H1 (cell line): ENCODE measurements around the gene SPTB. TPM values are rescaled to one million over a fixed set of nuclear protein-coding genes. Genes with fewer than 3 reads are reported as not detected.

Source experiments
- CTCF ChIA-PET: fragments of 300-600 bp; sonication (Branson Sonifier 250); formaldehyde crosslinking; loops from one replicate; lab custom pipeline; 2021; ENCODE audit not compliant: partially characterized antibody; lab: Charles Lee
- POLR2A ChIA-PET: fragments of 300-600 bp; sonication (Branson Sonifier 250); formaldehyde crosslinking; loops from one replicate; lab custom pipeline; 2021; ENCODE audit warnings: inconsistent platforms; ENCODE audit not compliant: partially characterized antibody; lab: Charles Lee
- DNase-seq, 2 experiments: peaks; one replicate each; pipeline versions ENCODE4 v3.0.0 to v3.0.0-alpha.2; 2010 to 2022; ENCODE audit warnings: low spot score in 2 of 2, low read depth in 1 of 2, mixed read lengths in 1 of 2
- FAIRE-seq: peaks from 2 replicates; lab custom pipeline; 2011; peaks lifted over from hg19 to GRCh38; lab: Jason Lieb, UNC
- H2AFZ ChIP-seq: 2 replicates; pipeline ENCODE4 v1.8.1; 2012; ENCODE audit warnings: low read length, inconsistent platforms
- H2AK5ac ChIP-seq: 2 replicates; pipeline ENCODE4 v1.6.1; 2013; ENCODE audit warnings: low read depth, low read length
- H2BK120ac ChIP-seq: replicated peaks from 2 replicates; pipeline ENCODE3; 2013; ENCODE audit warnings: low read depth, low read length, inconsistent platforms
- H2BK12ac ChIP-seq: 2 replicates; pipeline ENCODE4 v1.6.1; 2013; ENCODE audit warnings: low read depth, low read length
- H2BK15ac ChIP-seq: 2 replicates; pipeline ENCODE4 v1.6.1; 2013; ENCODE audit warnings: low read length
- H2BK20ac ChIP-seq: 2 replicates; pipeline ENCODE4 v1.6.1; 2013; ENCODE audit warnings: low read length
- H2BK5ac ChIP-seq: 2 replicates; pipeline ENCODE4 v1.6.1; 2013; ENCODE audit warnings: low read depth, low read length
- H3K14ac ChIP-seq: 2 replicates; pipeline ENCODE4 v1.6.1; 2013; ENCODE audit warnings: inconsistent platforms; ENCODE audit not compliant: insufficient read length
- H3K18ac ChIP-seq: 2 replicates; pipeline ENCODE4 v1.6.1; 2013; ENCODE audit warnings: low read length; ENCODE audit errors: extremely low read depth
- H3K23ac ChIP-seq: 2 replicates; pipeline ENCODE4 v1.6.1; 2013; ENCODE audit warnings: inconsistent platforms; ENCODE audit not compliant: insufficient read length
- H3K23me2 ChIP-seq: 2 replicates; pipeline ENCODE4 v1.6.1; 2013; ENCODE audit warnings: low read depth, low read length
- H3K27ac ChIP-seq: 2 replicates; pipeline ENCODE4 v1.6.1; 2011; ENCODE audit warnings: low read depth, low read length, inconsistent platforms
- H3K27me3 ChIP-seq, 4 experiments: replicated peaks in 1 of 4; 1 replicate in 1 of 4; 2 replicates in 3 of 4; pipeline versions ENCODE4 v1.6.1 to v1.8.1; 2011 to 2013; ENCODE audit warnings: low read length in 3 of 4, mild to moderate bottlenecking in 3 of 4, inconsistent platforms in 2 of 4, mixed read lengths in 2 of 4, moderate library complexity in 1 of 4; ENCODE audit not compliant: control insufficient read depth in 3 of 4, insufficient read depth in 3 of 4; ENCODE audit errors: extremely low read depth in 1 of 4
- H3K36me3 ChIP-seq, 4 experiments: 2 replicates each; pipeline versions ENCODE4 v1.6.1 to v1.8.1; 2011 to 2013; ENCODE audit warnings: mild to moderate bottlenecking in 4 of 4, low read length in 3 of 4, moderate library complexity in 2 of 4, control low read depth in 1 of 4, inconsistent platforms in 1 of 4; ENCODE audit not compliant: insufficient read depth in 4 of 4, control insufficient read depth in 2 of 4
- H3K4ac ChIP-seq: replicated peaks from 2 replicates; pipeline ENCODE3; 2013; ENCODE audit warnings: low read length, low read depth, mixed read lengths, inconsistent platforms; ENCODE audit not compliant: insufficient read length
- H3K4me1 ChIP-seq, 4 experiments: replicated peaks in 1 of 4; 1 replicate in 1 of 4; 2 replicates in 3 of 4; pipeline versions ENCODE4 v1.6.1 to v1.8.1; 2011 to 2013; ENCODE audit warnings: low read length in 3 of 4, inconsistent platforms in 2 of 4, mixed read lengths in 1 of 4; ENCODE audit not compliant: insufficient read depth in 4 of 4, control insufficient read depth in 3 of 4
- H3K4me2 ChIP-seq, 2 experiments: 2 replicates each; pipeline versions ENCODE4 v1.6.1 to v1.8.1; 2011 to 2013; ENCODE audit warnings: low read depth in 2 of 2, low read length in 2 of 2, control low read depth in 1 of 2, inconsistent platforms in 1 of 2, mild to moderate bottlenecking in 1 of 2; ENCODE audit not compliant: insufficient read depth in 1 of 2
- H3K4me3 ChIP-seq, 4 experiments: fragments of 200-600, 300-600 bp in 1 of 4; sonication (generic), shearing (Covaris generic), sonication (Bioruptor Twin) in 1 of 4; 2 replicates each; pipeline versions ENCODE4 v1.5.1 to v1.8.1; 2011 to 2016; ENCODE audit warnings: low read length in 4 of 4, low read depth in 3 of 4, control low read depth in 2 of 4, inconsistent platforms in 2 of 4, mild to moderate bottlenecking in 2 of 4, mixed read lengths in 1 of 4, moderate library complexity in 1 of 4; ENCODE audit not compliant: insufficient read depth in 2 of 4; ENCODE audit errors: extremely low read depth in 1 of 4
- H3K56ac ChIP-seq: replicated peaks from 2 replicates; pipeline ENCODE3; 2013; ENCODE audit warnings: low read depth, mild to moderate bottlenecking, mixed read lengths, low read length, inconsistent platforms; ENCODE audit not compliant: insufficient read length
- H3K79me1 ChIP-seq: 2 replicates; pipeline ENCODE4 v1.6.1; 2013; ENCODE audit warnings: low read depth, low read length, control low read depth
- H3K79me2 ChIP-seq, 2 experiments: 2 replicates each; pipeline versions ENCODE4 v1.6.1 to v1.8.1; 2012 to 2013; ENCODE audit warnings: low read length in 2 of 2, mild to moderate bottlenecking in 2 of 2, inconsistent platforms in 1 of 2; ENCODE audit not compliant: insufficient read depth in 2 of 2, control insufficient read depth in 1 of 2
- H3K9ac ChIP-seq, 4 experiments: replicated peaks in 1 of 4; 1 replicate in 1 of 4; 2 replicates in 3 of 4; pipeline versions ENCODE4 v1.6.1 to v1.8.1; 2011 to 2013; ENCODE audit warnings: low read depth in 3 of 4, low read length in 3 of 4, control low read depth in 2 of 4, mild to moderate bottlenecking in 2 of 4, moderate library complexity in 2 of 4, inconsistent platforms in 1 of 4; ENCODE audit errors: extremely low read depth in 1 of 4
- H3K9me3 ChIP-seq, 2 experiments: 2 replicates each; pipeline versions ENCODE4 v1.6.1 to v1.8.1; 2012 to 2013; ENCODE audit warnings: mild to moderate bottlenecking in 2 of 2, moderate library complexity in 2 of 2, control low read depth in 1 of 2, inconsistent platforms in 1 of 2, low read depth in 1 of 2, low read length in 1 of 2, mixed read lengths in 1 of 2; ENCODE audit not compliant: insufficient read depth in 2 of 2
- H4K20me1 ChIP-seq, 2 experiments: replicated peaks in 1 of 2; 2 replicates each; pipeline versions ENCODE3 to v1.8.1; 2011 to 2013; ENCODE audit warnings: inconsistent platforms in 2 of 2, low read length in 2 of 2, mild to moderate bottlenecking in 1 of 2; ENCODE audit not compliant: insufficient read depth in 2 of 2, control insufficient read depth in 1 of 2
- H4K5ac ChIP-seq: 2 replicates; pipeline ENCODE4 v1.6.1; 2013; ENCODE audit warnings: low read length, low read depth, mixed read lengths, inconsistent platforms; ENCODE audit not compliant: insufficient read length
- H4K8ac ChIP-seq: 2 replicates; pipeline ENCODE4 v1.8.0; 2013; ENCODE audit warnings: mild to moderate bottlenecking, moderate library complexity, low read length, inconsistent platforms; ENCODE audit not compliant: insufficient read depth; ENCODE audit errors: extremely low read depth
- H4K91ac ChIP-seq: replicated peaks from 2 replicates; pipeline ENCODE3; 2013; ENCODE audit warnings: low read length, mixed read lengths, inconsistent platforms; ENCODE audit not compliant: insufficient read length
- ASH2L ChIP-seq: fragments of 200-600, 300-600 bp; sonication (generic); IDR thresholded peaks from one replicate; pipeline ENCODE4 v1.7.1; 2017; ENCODE audit warnings: low read length
- CBX5 ChIP-seq: fragments of 300-800, 300-1000 bp; sonication (generic); IDR thresholded peaks from 2 replicates; pipeline ENCODE4 v1.7.1; 2016; ENCODE audit warnings: antibody characterized with exemption, low read length, low read depth
- CEBPB ChIP-seq: IDR thresholded peaks from 2 replicates; pipeline ENCODE4 v1.6.1; 2012; ENCODE audit warnings: low read depth, low read length
- EGR1 ChIP-seq: IDR thresholded peaks from 2 replicates; pipeline ENCODE4 v1.6.1; 2011; ENCODE audit warnings: low read depth, low read length, borderline replicate concordance
- EP300 ChIP-seq, 2 experiments: IDR thresholded peaks; 1 replicate in 1 of 2; 2 replicates in 1 of 2; pipeline ENCODE4 v1.6.1; 2011 to 2012; ENCODE audit warnings: low read depth in 2 of 2, low read length in 2 of 2, mild to moderate bottlenecking in 2 of 2, borderline replicate concordance in 1 of 2, inconsistent platforms in 1 of 2, moderate library complexity in 1 of 2
- EZH2 ChIP-seq: fragments of 200-600 bp; sonication (generic); IDR thresholded peaks from 2 replicates; pipeline ENCODE4 v1.7.1; 2012; ENCODE audit warnings: low read depth, mild to moderate bottlenecking, moderate library complexity, low read length, inconsistent platforms; ENCODE audit not compliant: severe bottlenecking
- JUN ChIP-seq: IDR thresholded peaks from 2 replicates; pipeline ENCODE4 v1.6.1; 2011; ENCODE audit warnings: low read depth, mild to moderate bottlenecking, improper control_type of control experiment, low read length
- JUND ChIP-seq: IDR thresholded peaks from 2 replicates; pipeline ENCODE4 v1.6.1; 2011; ENCODE audit warnings: mild to moderate bottlenecking, improper control_type of control experiment, low read length
- NRF1 ChIP-seq: IDR thresholded peaks from 2 replicates; pipeline ENCODE4 v1.6.1; 2011; ENCODE audit warnings: mild to moderate bottlenecking, low read depth, low read length, improper control_type of control experiment
- RBBP5 ChIP-seq: IDR thresholded peaks from 2 replicates; pipeline ENCODE4 v1.7.1; 2012; ENCODE audit warnings: low read depth, mild to moderate bottlenecking, inconsistent platforms, low read length, moderate library complexity, borderline replicate concordance
- RNF2 ChIP-seq: fragments of 200-900, 300-1000 bp; sonication (generic); IDR thresholded peaks from 2 replicates; pipeline ENCODE4 v1.7.1; 2016; ENCODE audit warnings: borderline replicate concordance, low read depth, mild to moderate bottlenecking, antibody characterized with exemption, low read length; ENCODE audit not compliant: poor library complexity, severe bottlenecking; ENCODE audit errors: missing control alignments
- SIX5 ChIP-seq: IDR thresholded peaks from 2 replicates; pipeline ENCODE4 v1.6.1; 2011; ENCODE audit warnings: mild to moderate bottlenecking, low read depth, low read length
- SP1 ChIP-seq: IDR thresholded peaks from 2 replicates; pipeline ENCODE4 v1.6.1; 2011; ENCODE audit warnings: low read depth, low read length
- SRF ChIP-seq: IDR thresholded peaks from 2 replicates; pipeline ENCODE4 v1.6.1; 2011; ENCODE audit warnings: mild to moderate bottlenecking, low read depth, low read length, moderate library complexity
- ZNF274 ChIP-seq: IDR thresholded peaks from 2 replicates; pipeline ENCODE4 v1.7.0; 2012; ENCODE audit warnings: low read length, borderline replicate concordance; ENCODE audit errors: extremely low read depth
- WGBS, 2 experiments: shearing (Covaris generic) in 1 of 2; methylation state at CpG; one replicate each; pipeline versions ENCODE4 v1.1.6 to v1.1.7; 2013 to 2015; ENCODE audit warnings: low lambda C conversion rate in 2 of 2, mixed read lengths in 2 of 2, inconsistent platforms in 1 of 2, low coverage in 1 of 2, missing lambda C conversion rate in 1 of 2; ENCODE audit not compliant: insufficient replicate concordance in 2 of 2, insufficient coverage in 1 of 2, insufficient read length in 1 of 2; ENCODE audit errors: extremely low coverage in 1 of 2, missing lambda C conversion rate in 1 of 2; 5-methylcytosine and 5-hydroxymethylcytosine counted together
- polyA plus RNA-seq, 7 experiments: library from polyadenylated mRNA; depleted of rRNA in 3 of 7; stranded (reverse) in 5 of 7; unstranded in 2 of 7; fragments of >200 nt in 5 of 7; fragments of 200-250 nt in 2 of 7; gene quantifications; 1 replicate in 5 of 7; 2 replicates in 1 of 7; 4 replicates in 1 of 7; pipeline versions ENCODE4 v1.2.1 to v1.2.3, GENCODE V29; 2011 to 2013; ENCODE audit warnings: missing spikeins in 2 of 7, mixed read lengths in 2 of 7
- total RNA-seq: library from RNA; stranded (reverse); fragmentation: NEBNext Ultra II Directional; extraction: Animal tissue kit (Norgen Biotek cat#: 25700); gene quantifications from 2 replicates; pipeline ENCODE4 v1.2.1, GENCODE V29; 2021

Gene SPTB
- total and polyA plus RNA-seq, 2 of the 8 experiments (the other 6 are each of a cell fraction or from before 2014, with no cell fraction given): 0.30 to 2.4 TPM

DNA sequence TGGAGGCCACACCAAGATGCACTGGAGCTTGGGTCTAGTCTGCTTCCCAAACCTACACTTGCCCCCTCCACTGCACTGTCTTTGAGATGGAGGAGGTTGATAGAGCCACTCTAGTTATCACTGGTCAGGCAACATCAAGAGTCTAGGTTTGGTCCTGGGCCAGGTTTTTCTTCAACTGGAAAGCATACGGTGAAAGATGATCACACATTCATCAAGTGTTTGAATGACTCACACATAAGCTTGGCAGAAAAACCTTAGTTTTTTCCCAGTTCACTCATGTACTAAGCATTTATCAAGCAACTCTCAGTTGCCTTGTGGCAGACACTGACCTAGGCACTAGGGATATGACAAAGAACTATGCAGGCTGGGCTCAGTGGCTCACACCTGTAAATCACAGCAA is 91.0 kb downstream of the SPTB start:
- no peak overlapping the region for H3K18ac ChIP-seq
- H3K27ac ChIP-seq: no peak overlapping the region
- no peak for FAIRE-seq
- H2BK120ac ChIP-seq: no peak overlapping the region
- DNase-seq: no peak
- H3K14ac ChIP-seq: no peak overlapping the region
- no peaks in the 10 kb centered on the region for H3K23me2 ChIP-seq
- H3K79me2 ChIP-seq: no peaks in the 10 kb centered on the region
- H3K9ac ChIP-seq: no peak overlapping the region
- no peaks in the 10 kb centered on the region for H3K36me3 ChIP-seq
- CTCF ChIA-PET: interaction anchor here (0.7 to 7.2 kb wide), 8 partner anchors 12 to 129 kb away, joined by 3 to 49 read pairs (median 4); no protein-coding TSS in a partner anchor
- no peak overlapping the region for H2BK12ac ChIP-seq
- H4K8ac ChIP-seq: no peak overlapping the region
- H3K23ac ChIP-seq: no peak overlapping the region
- no peaks in the 10 kb centered on the region; a peak in 1 of 4 replicates for H3K9me3 ChIP-seq
- no peak overlapping the region for H3K4me3 ChIP-seq
- no peaks in the 10 kb centered on the region for H4K20me1 ChIP-seq
- no peak overlapping the region for H4K5ac ChIP-seq
- H2BK15ac ChIP-seq: no peak overlapping the region
- POLR2A ChIA-PET: no interaction called here
- H3K27me3 ChIP-seq: no peaks in the 10 kb centered on the region
- peaks cover 0 to 10% (median 1%) of the 10 kb centered on the region in 4 experiments; a peak in 1 of 7 replicates for H3K4me1 ChIP-seq
- no peak overlapping the region for H2AFZ ChIP-seq
- 95% methylated on average over 1 of the region's 1 CpG; no CpG with 5 or more reads in 1 of the 2 experiments for WGBS, 2 experiments
- no peaks in the 10 kb centered on the region for H3K79me1 ChIP-seq
- no peak overlapping the region for H2BK20ac ChIP-seq
- no peak overlapping the region for H3K4me2 ChIP-seq
- no peak overlapping the region for H3K56ac ChIP-seq
- H2BK5ac ChIP-seq: no peak overlapping the region
- H3K4ac ChIP-seq: no peak overlapping the region
- no peak overlapping the region for H2AK5ac ChIP-seq
- H4K91ac ChIP-seq: no peak overlapping the region
- no peak for TF ChIP-seq NRF1
- no peak for TF ChIP-seq CEBPB
- no peak for TF ChIP-seq JUN
- no peak for TF ChIP-seq JUND
- no peak for TF ChIP-seq ASH2L
- no peak for TF ChIP-seq SIX5
- no peak for TF ChIP-seq RBBP5
- TF ChIP-seq EP300 (IDR thresholded peaks at IDR 0.05; ENCODE audit: borderline replicate concordance in 1 of 2, low read depth in 2 of 2, low read length in 2 of 2): no peak
- no peak for TF ChIP-seq EGR1
- no peak for TF ChIP-seq SRF
- no peak for TF ChIP-seq RNF2
- TF ChIP-seq ZNF274: no peak
- no peak for TF ChIP-seq SP1
- TF ChIP-seq CBX5: no peak
- TF ChIP-seq EZH2: no peak
